ENCODE data around the gene FKBP4.

GRCh38 chr12:2792671-2793500 lies 1.9 kb upstream of the FKBP4 start:
- TF ChIP-seq CTCF (IDR thresholded peaks at IDR 0.05; ENCODE audit: low read depth, low read length, missing input control) = no peak
- no peak for TF ChIP-seq MAX (IDR thresholded peaks at IDR 0.05)
- no peak for TF ChIP-seq JUND (IDR thresholded peaks at IDR 0.05)
- no peak for TF ChIP-seq YY1 (IDR thresholded peaks at IDR 0.05)
- no peak for TF ChIP-seq SP1 (IDR thresholded peaks at IDR 0.05)
- no peak for TF ChIP-seq RAD21 (IDR thresholded peaks at IDR 0.05)
- TF ChIP-seq ATF3 (IDR thresholded peaks at IDR 0.05) = no peak
- TF ChIP-seq TAF1 (conservative IDR thresholded peaks at IDR 0.05) = no peak
- TF ChIP-seq EGR1 (IDR thresholded peaks at IDR 0.05; ENCODE audit: low read depth in 2 of 2) = no peak
- no peak for TF ChIP-seq ZBTB33 (IDR thresholded peaks at IDR 0.05)
